Measurements from ENCODE around the gene CD74. TPM values are rescaled to one million over a fixed set of nuclear protein-coding genes. Genes with fewer than 3 reads are reported as not detected.
A peak's percentile ranks its signal among the peaks of the same experiment; 100 is the strongest.

Gene CD74
- polyA plus RNA-seq, 1 donor: 75.3 TPM

DNA sequence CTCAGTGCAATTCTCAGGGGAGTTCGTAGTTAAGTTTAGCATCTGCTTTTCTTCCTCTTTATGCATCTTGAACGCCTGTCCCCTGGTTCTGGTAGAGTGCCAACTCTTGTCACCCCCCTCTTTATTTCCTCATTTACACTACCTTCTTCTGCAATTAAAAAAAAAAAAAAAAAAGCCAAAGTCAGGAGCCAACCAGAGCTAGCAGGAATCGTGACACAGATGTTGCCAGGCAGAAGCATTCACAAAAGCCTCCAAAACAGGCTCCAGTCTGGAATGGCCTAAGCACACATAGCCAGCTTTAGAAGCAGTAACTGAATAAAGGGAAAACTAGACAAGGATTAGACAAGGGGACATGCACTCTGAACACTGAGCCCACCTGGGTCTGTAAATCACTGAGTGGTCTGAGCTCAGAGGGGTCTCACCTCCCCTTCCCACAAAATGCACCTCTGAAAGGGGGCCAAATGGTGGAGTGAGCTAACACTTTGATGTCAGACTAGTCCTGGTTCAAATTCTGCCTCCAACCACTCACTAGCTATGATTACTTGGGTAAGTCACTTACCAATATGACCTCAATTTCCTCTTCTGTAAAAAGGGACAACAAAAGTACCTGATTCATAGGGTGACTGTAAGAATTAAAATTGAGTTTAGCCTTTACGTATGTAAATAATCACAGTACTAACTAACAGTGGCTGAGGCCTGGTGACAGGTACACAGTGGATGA lies 2.0 kb downstream of the CD74 start:
- peak; percentile 77 for DNase-seq (ENCODE audit: low read depth)

DNA sequence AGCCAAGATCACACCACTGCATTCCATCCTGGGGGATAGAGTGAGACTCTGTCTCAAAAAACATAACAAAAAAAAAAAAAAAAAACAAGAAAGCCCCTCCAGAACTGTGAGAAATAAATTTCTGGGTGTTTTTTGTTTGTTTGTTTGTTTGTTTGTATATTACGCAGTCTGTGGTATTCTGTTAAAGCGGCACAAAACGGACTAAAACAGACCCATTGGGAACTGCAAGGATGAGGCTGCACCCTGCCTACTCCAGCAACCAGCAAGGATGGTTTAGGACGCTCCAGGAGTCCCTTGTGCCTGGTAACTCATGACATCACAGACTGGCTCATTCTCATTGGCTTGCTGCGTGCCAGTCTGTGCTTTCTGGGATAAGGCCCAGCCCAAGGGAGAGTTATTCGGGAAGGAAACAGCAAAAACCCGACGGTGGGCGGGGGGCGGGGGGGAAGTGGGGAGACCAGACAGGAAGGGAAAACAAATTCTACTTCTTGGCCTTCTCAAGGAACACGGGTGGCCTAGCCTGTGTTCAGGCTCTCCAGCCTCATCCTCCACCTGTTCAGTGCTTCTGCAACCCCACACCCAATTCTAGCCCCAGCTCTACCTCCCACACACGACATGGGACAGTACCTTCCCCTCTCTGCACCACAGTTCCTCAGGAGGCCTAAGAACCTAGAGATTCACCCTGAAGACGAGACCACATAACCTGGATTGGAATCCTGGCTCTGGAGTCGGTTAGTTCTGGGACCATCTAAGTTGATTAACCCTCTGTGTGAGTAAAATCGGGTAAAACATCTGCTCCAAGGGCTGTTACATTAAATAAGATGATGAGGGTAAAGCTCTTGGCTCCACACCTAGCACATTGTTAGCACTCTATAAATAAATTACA lies 2.8 kb downstream of the CD74 start:
- peak; percentile 52 for DNase-seq (ENCODE audit: low read depth)

DNA sequence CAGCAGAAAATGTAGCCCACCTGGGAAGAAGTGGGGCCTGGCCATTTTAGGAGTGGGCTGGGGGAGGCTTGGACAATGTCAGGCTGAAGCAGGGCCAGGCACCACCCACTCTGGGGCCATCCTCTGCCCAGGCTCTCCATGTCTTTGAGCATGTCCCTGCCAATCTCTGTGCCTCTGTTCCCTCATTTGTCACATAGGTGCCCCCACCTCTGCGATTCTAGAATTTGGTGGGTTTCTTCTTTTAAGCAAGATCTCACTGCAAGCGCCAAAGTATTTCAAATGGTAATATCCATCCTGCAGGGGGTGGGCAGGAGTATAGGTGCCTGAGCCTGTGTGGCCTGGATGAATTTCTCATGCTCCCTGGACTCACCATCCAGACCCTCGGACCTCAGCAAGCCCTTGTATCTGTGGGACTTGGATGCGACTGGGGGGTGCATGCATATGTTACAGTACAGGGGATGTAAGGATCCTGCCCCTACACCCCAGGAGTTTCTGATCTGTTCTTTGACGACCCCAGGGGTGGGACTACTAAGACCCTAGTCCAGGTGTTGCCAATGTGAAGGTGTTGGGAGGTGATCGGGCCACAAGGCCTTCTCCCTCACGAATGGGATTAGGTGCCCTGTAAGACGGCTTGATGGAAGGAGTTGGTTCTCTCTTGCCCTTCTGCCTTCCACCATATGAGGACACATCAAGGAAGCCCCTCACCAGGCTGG lies 4.3 kb downstream of the CD74 start:
- DNase-seq (ENCODE audit: low read depth): no peak

DNA sequence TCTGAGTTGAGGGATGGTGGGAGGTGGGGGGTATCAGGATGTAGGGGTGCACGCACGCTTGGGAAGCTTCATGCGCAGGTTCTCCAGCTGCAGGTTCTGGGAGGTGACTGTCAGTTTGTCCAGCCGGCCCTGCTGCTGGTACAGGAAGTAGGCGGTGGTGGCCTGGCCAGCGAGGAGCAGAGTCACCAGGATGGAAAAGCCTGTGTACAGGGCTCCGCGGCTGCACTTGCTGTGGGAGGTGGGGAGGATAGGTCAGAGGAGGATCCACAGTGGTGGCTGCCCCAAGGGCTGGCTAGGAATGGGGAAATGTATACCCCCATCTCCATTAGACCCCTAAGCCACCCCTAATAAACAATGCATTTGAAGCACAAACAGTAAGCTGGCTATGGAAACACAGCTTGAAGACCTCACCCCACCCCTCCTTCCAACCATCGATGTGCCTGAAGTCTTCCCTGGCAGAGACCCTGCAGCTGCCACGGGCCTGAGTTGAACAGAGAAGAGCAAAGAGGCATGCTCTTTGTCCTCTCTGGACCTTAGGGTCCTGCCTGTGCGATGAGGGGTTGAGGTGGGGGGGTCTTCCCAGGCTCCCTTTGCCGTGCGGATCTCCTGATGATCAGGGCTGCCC lies 5.5 kb downstream of the CD74 start:
- no peak for DNase-seq (ENCODE audit: low read depth)

DNA sequence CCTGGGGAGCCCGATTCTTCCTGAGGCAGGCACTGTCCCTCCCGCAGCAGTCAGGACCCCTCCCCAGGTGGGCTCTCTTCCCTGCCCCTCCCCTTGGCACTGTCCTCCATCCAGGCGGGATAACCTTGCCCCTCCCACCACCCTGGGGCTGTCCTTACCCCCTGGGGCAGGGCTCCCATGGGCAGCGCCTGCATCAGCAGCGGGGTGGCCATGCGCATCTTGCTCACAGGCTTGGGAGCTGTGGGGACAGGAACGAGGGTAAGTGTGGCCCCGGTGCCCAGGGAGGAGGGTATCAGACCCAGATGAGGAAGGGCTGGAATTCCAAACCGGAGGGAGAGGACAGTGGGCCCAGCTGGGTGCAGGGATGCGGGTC lies 6.0 kb downstream of the CD74 start:
- no peak for DNase-seq (ENCODE audit: low read depth)

DNA sequence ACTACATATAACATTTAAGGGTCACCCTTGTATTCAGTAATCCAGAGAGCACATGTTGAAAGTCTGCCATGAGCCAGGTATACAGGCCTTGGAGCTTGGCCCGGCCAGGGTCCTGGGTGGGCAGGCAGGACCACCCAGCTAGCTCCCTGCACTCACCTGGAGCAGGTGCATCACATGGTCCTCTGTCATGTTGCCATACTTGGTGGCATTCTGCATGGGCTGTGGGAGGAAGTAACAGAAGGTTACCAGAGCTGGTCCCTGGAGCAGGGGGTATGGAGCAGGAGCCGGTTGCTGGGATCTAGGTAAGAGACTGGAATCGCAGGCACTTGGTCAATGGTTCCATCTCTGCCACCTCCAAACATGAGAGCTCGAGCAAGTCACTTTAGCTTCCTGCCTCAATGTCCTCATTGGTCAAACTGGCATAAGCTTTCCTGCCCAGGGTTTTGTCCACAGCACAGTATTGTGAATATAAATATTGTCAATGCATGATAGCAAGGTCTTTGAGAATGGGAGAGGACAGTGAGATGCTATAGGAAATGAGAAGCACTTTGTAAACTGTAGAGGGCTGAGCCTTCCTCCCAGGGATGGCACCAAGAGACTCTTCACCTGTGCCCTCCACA lies 6.5 kb downstream of the CD74 start:
- DNase-seq (ENCODE audit: low read depth): no peak

DNA sequence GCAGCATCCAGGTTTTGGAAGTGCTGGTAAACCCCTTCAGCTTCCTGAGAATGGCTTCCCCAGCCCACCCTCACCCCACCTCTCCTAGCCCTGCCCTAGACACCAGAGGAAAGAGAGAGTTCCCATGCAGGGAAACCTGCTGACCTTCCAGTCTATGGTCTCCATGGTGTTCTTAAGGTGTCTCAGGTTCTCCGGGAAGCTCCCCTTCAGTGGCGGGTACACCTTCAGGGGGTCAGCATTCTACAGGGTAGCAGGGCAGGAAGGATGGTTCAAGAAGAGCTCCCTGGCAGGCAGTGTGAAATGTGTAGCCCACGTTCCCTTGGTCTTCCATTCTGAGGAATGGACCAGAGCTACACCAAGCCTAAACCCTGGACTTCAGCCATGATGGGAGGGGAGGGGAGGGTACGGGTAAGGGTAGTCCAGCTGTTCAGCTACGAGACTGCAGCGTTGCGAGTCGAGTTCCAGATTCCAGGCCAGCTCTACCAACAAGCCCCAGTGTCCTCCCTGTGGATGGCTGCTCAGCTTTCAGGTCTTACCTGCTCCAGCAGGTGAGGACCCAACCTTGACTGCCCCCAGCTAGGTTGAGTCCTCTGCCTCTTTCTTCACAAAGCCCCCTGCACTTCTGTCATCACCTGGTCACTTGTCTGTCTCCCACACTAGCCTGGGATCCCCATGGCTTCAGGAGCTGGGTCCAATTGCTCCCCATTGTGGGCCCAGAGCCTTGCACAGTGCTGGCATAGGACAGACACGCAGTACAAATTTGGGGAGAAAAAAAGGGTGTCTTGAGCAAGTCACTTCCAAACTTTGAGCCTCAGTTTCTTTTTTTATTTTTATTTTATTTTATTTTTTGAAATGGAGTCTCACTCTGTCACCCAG lies 7.5 kb downstream of the CD74 start:
- DNase-seq (ENCODE audit: low read depth): no peak

DNA sequence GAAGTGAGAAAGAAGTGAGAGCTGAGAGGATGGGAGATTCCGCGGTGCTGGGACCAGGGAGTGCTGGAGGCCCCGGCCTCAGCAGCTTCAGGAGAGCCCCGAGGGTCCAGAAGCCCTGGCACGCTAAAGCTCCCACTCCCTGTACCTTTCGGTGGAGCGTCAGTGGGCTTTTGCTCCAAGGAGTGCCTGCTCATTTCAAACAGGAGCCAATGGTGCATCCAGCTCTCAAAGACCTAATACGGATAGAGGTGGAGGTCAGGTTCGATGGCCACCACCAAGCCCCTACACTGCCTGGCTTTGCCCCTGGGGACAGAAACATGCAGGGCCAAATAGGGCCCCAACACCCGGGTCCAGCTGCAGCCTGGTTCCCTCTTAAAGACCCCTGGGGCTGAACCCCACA lies 8.2 kb downstream of the CD74 start:
- no peak for DNase-seq (ENCODE audit: low read depth)

DNA sequence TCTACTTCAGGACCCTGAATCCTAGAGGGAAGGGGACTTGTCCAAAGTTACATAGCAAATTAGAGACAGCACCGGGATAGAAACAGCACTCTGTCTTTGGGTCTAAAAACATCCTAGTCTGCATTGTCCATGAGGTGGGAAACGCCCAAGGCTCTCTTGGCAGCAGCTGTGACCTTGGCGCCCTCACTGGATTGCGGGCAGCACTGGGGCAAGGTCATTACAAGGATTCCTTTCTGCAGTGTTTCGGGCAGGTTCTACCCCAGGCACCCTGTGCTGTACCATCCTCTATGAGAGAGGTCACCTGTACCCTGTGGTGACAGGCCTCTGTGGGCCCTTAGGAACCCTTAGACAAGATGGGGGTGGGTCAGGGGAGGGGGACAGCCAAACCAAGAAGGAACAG lies 8.6 kb downstream of the CD74 start:
- no peak for DNase-seq (ENCODE audit: low read depth)

DNA sequence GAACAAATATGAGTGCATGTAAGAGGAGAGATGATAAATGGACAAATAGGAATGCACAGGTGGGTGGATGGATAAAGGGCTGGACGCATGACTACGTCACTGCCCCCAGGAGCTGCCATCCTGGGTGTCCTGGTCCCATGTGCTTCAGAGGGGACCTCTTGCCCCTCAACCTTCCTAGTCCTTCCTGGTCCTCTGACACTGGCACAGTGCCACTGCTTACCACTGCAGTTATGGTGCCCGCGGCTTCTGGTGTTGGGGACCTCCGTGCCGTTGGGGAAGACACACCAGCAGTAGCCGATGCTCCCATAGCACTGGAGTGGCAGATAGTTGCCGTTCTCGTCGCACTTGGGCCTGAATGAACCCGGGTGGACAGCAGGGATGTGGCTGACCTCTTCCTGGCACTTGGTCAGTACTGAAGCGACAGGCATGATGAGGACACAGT lies 9.8 kb downstream of the CD74 start:
- no peak for DNase-seq (ENCODE audit: low read depth)

DNA sequence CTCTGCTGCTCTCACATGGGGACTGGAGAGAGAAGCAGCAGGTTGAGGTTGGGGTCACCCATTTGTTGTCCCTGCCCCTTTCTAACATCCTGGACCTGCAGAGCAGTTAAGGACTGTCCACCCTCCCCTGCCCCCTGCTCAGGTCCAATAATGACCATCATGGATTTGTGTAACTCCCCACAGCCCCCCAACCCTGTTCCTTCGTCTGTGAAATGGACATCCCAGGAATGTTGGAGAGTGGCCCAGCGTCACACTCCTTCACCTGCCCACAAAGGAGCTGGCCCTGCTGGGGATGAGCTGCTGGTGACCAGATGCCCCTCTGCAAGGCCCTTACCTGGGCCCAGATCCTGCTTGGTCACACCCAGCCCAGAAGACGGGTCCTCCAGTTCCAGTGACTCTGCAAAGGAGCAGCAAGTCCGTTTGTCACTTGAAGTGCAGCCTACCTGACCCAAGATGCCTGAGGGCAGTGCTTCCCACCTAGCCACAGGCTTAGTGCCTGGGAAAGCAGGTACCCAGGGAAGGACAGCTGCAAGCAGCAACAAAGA lies 10.4 kb downstream of the CD74 start:
- DNase-seq (ENCODE audit: low read depth): no peak

DNA sequence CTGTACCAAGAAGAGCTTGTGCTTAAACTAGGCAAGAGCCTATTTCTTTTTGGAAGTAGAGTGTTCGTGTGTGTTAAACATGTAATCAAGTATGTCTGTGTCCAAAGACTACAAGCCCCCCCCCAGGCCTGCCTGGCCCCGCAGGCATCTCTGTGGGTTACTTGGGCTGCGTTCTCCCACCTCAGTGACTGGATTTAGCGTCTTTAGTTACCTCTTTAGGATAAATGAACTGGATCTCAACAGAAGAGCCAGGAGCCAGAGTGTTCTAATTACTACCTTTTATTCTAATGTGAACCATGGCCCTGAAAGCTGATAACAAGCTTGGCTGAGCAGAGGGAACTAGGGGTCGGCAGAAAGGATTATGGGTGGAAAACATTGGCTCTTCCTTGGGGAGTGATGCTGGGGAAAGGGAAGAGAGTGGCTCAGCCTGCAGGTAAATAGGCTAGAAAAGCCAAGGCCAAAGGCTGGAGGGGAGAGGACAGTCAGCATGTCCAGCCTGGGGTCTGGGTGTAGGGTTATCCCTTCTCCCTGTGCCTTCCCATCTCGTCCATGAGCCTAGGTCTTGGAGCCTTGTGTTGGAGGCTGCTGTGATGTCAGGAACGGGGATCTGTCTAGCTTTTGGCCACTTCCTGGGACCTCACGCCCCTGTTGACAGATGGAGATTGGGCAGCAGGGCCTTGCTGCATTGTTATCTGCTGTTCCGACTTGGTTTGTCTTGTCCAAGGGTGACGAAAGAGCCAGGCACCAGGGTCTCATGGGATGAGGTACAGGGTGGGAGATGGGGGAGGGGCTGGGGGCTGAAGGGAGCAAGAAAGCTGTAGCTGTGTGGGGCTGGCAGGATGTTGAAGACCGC lies 11.1 kb downstream of the CD74 start:
- no peak for DNase-seq (ENCODE audit: low read depth)

DNA sequence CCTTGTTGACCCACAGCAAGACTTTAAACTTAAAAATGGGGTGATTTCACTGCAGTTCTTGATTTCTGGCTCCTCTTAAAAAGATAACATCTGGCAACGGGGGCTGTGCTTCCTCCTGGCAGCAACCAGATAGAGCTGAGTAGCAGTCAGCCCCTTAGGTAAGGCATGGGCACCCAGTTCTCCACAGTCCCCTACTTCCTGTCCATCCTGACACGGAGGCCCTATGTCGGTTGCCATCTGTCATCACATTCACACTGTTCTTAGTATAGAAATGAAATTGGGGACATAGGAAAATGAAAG lies 11.7 kb downstream of the CD74 start:
- no peak for DNase-seq (ENCODE audit: low read depth)

DNA sequence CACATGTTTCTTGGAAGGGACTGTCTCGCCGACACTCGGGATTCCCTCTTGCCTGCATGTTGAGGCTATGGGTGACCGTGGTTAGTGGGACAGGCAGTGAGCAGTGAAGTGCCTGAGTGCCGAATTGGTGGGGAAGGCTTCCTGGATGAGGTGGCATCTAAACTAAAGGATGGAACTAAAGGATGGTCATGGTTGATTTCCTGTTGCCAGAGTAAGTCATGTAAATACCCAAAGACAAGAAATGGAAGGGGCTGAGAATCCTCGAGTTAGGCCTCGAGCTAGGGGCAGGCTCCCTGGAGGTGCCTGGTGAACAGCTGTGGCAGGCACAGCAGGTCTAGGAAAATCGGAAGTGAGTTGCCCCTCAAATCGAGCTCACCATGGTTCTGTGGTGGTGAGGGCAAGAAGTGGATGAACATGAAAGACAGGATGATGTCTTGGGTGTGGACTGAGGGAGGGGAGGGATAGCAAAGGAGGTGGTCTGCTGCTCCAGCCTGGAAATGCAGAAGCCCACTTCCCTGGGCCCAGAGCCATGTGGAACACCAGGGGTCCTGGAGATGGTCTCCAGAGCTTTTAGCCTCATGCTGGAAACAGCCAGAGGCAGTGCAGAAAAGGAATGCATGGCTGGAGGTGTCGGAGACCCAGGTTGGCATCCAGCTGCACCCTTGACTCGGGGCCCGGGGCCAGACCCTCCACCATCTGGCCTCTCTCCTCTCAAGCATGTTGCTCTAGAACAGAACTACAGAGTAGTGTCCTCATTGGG lies 12.2 kb downstream of the CD74 start:
- DNase-seq (ENCODE audit: low read depth): no peak

DNA sequence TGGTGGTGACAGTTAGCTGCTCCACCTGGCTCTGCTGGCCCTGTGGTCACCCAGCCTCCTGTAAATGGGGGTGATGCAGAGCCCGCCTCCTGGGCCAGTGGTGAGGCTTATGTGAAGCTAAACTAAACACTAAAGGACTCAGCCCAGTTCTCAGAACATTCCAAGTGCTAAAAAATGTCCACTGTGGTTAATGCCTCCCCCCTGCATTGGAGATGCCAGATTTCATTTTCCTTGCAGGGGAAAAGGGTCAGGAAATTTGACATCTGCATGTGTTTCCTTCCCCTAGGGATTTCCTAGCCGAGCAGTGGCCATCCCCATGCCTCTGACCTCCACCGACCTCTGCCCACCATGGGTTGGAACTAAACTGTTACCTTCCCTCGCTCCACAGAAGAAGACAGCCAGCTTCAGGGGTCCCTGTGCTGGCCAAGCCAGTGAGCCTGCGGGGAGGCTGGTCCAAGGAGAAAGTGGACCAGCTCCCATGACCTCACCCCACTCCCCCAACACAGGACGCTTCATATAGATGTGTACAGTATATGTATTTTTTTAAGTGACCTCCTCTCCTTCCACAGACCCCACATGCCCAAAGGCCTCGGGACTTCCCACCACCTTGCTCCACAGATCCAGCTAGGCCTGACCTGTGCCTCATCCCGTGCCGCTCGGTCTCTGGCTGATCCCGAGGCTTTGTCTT lies 13.0 kb downstream of the CD74 start:
- no peak for DNase-seq (ENCODE audit: low read depth)

DNA sequence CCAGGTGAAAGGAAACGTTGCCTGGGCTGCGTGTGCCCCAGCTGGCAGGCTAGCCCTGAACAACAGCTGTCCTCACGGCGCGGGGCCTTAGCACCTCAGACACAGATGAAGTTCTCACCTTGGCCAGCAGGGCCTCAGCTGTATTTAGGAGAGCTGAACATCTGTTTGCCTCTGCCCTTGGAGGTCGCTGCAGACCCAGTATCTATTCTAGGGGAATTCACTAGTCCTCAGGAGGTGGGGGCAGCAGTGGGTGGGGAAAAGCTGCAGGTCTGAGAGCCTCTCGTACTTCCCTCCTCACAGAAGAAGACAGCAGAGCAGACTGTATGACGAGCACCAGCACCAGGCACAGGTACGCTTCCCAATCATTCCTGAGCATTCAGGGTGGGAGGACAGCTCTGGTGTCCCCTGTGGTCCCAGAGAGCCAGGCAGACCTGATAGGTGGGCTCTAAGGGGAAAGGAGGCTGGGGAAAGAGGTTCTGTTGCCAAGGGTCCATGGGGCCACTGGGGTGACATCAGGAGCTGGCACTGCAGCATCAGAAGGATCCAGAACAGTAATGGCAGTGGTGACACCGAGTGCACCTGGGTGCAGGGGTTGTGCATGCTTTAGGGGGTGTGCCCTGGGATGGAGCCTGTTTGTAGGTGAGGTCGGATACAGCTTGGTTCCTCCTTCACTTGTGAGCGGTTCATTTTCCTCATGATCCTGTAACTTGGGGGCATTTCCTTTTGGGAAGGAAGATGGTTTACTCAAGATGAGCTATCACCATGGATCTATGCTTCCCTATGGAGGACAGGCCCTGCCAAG lies 13.8 kb downstream of the CD74 start:
- no peak for DNase-seq (ENCODE audit: low read depth)

Data from forelimb muscle (tissue), 1 donor.